Measurements from ENCODE around the gene ADCY2. TPM values are rescaled to one million over a fixed set of nuclear protein-coding genes. Genes with fewer than 3 reads are reported as not detected.

ADCY2 gene
- total and polyA plus RNA-seq, 4 experiments from 2014 or later, result not detected

GRCh38 chr5:7642029-7642428 is 246.1 kb downstream of the ADCY2 start:
- Histone ChIP-seq H3K9me3 (ENCODE audit: control insufficient read depth in 1 of 2, low read length in 2 of 2) (no peaks in the 10 kb centered on the region), H3K36me3 (ENCODE audit: insufficient read depth, low read length) (no peaks in the 10 kb centered on the region), H3K4me3 (ENCODE audit: low read length in 2 of 2) (no peak overlapping the region), H3K4me1 (ENCODE audit: insufficient read depth, low read length) (no peaks in the 10 kb centered on the region), H3K27ac (ENCODE audit: low read depth, low read length) (no peak overlapping the region), H3K27me3 (ENCODE audit: insufficient read depth, low read length) (no peaks in the 10 kb centered on the region)
- intact Hi-C loops (cut with micrococcal nuclease), result no loop called here
- ChIA-PET CTCF (ENCODE audit: partially characterized antibody) (no interaction called here), POLR2A (ENCODE audit: partially characterized antibody) (no interaction called here)
- Mint-ChIP-seq H3K4me1 (no peaks in the 10 kb centered on the region), H3K36me3 (no peaks in the 10 kb centered on the region), H3K4me3 (no peak overlapping the region), H3K27me3 (peaks cover under 1 to 2% of the 10 kb centered on the region in 2 donors), H3K27ac (no peak overlapping the region), H3K9me3 (peaks cover 0 to 17% (median 8%) of the 10 kb centered on the region in 8 donors)
- no peak for DNase-seq

GRCh38 chr5:7644723-7645122 is 248.8 kb downstream of the ADCY2 start:
- H3K4me1 Mint-ChIP-seq, result no peaks in the 10 kb centered on the region
- ChIA-PET CTCF (ENCODE audit: partially characterized antibody) (no interaction called here), POLR2A (ENCODE audit: partially characterized antibody) (no interaction called here)
- Histone ChIP-seq H3K4me3 (ENCODE audit: low read length in 2 of 2) (no peak overlapping the region), H3K27me3 (ENCODE audit: insufficient read depth, low read length) (no peaks in the 10 kb centered on the region), H3K36me3 (ENCODE audit: insufficient read depth, low read length) (no peaks in the 10 kb centered on the region), H3K9me3 (ENCODE audit: control insufficient read depth in 1 of 2, low read length in 2 of 2) (no peaks in the 10 kb centered on the region), H3K27ac (ENCODE audit: low read depth, low read length) (no peak overlapping the region), H3K4me1 (ENCODE audit: insufficient read depth, low read length) (no peaks in the 10 kb centered on the region)
- no peak overlapping the region for H3K27ac Mint-ChIP-seq
- H3K36me3 Mint-ChIP-seq, result no peaks in the 10 kb centered on the region
- H3K9me3 Mint-ChIP-seq, result peaks cover 0 to 16% (median 8%) of the 10 kb centered on the region in 8 donors
- DNase-seq, result no peak
- H3K4me3 Mint-ChIP-seq, result no peak overlapping the region
- H3K27me3 Mint-ChIP-seq, result peaks cover 1 to 7% of the 10 kb centered on the region in 2 donors
- intact Hi-C loops (cut with micrococcal nuclease), result no loop called here

- Mint-ChIP-seq H3K4me1 (no peaks in the 10 kb centered on the region), H3K9me3 (peaks cover 0 to 4% (median under 1%) of the 10 kb centered on the region in 8 donors), H3K36me3 (no peaks in the 10 kb centered on the region), H3K27me3 (peaks cover 1 to 10% of the 10 kb centered on the region in 2 donors), H3K27ac (no peak overlapping the region), H3K4me3 (no peak overlapping the region)
- no peaks in the 10 kb centered on the region for H3K36me3 ChIP-seq (ENCODE audit: insufficient read depth, low read length)
- no peaks in the 10 kb centered on the region for H3K27me3 ChIP-seq (ENCODE audit: insufficient read depth, low read length)
- no peak overlapping the region for H3K27ac ChIP-seq (ENCODE audit: low read depth, low read length)
- CTCF ChIA-PET (ENCODE audit: partially characterized antibody), result no interaction called here
- DNase-seq, result no peak
- no peaks in the 10 kb centered on the region for H3K9me3 ChIP-seq (ENCODE audit: control insufficient read depth in 1 of 2, low read length in 2 of 2)
- POLR2A ChIA-PET (ENCODE audit: partially characterized antibody), result no interaction called here
- H3K4me3 ChIP-seq (ENCODE audit: low read length in 2 of 2), result no peak overlapping the region
- no peaks in the 10 kb centered on the region for H3K4me1 ChIP-seq (ENCODE audit: insufficient read depth, low read length)
- intact Hi-C loops (cut with micrococcal nuclease), result no loop called here
Observed at GRCh38 chr5:7650755-7651154, 254.8 kb downstream of the ADCY2 start.

- Histone ChIP-seq H3K4me3 (ENCODE audit: low read length in 2 of 2) (no peak overlapping the region), H3K27me3 (ENCODE audit: insufficient read depth, low read length) (no peaks in the 10 kb centered on the region), H3K27ac (ENCODE audit: low read depth, low read length) (no peak overlapping the region), H3K4me1 (ENCODE audit: insufficient read depth, low read length) (no peaks in the 10 kb centered on the region), H3K36me3 (ENCODE audit: insufficient read depth, low read length) (no peaks in the 10 kb centered on the region), H3K9me3 (ENCODE audit: control insufficient read depth in 1 of 2, low read length in 2 of 2) (no peaks in the 10 kb centered on the region)
- Mint-ChIP-seq H3K27ac (no peak overlapping the region), H3K4me1 (no peaks in the 10 kb centered on the region), H3K9me3 (peaks cover 0 to 7% (median 0%) of the 10 kb centered on the region in 8 donors), H3K4me3 (no peak overlapping the region), H3K27me3 (peaks cover 0 to 9% of the 10 kb centered on the region in 2 donors), H3K36me3 (no peaks in the 10 kb centered on the region)
- DNase-seq, result no peak
- ChIA-PET POLR2A (ENCODE audit: partially characterized antibody) (no interaction called here), CTCF (ENCODE audit: partially characterized antibody) (no interaction called here)
- intact Hi-C loops (cut with micrococcal nuclease), result no loop called here
Observed at GRCh38 chr5:7653046-7653445, 257.1 kb downstream of the ADCY2 start.

- intact Hi-C loops (cut with micrococcal nuclease), result no loop called here
- Mint-ChIP-seq H3K27me3 (peaks cover 0 to 4% of the 10 kb centered on the region in 2 donors), H3K9me3 (peaks cover 0 to 9% (median 0%) of the 10 kb centered on the region in 8 donors), H3K36me3 (no peaks in the 10 kb centered on the region), H3K27ac (no peak overlapping the region), H3K4me1 (no peaks in the 10 kb centered on the region), H3K4me3 (no peak overlapping the region)
- Histone ChIP-seq H3K36me3 (ENCODE audit: insufficient read depth, low read length) (no peaks in the 10 kb centered on the region), H3K27me3 (ENCODE audit: insufficient read depth, low read length) (no peaks in the 10 kb centered on the region), H3K27ac (ENCODE audit: low read depth, low read length) (no peak overlapping the region), H3K4me1 (ENCODE audit: insufficient read depth, low read length) (no peaks in the 10 kb centered on the region), H3K9me3 (ENCODE audit: control insufficient read depth in 1 of 2, low read length in 2 of 2) (no peaks in the 10 kb centered on the region), H3K4me3 (ENCODE audit: low read length in 2 of 2) (no peak overlapping the region)
- DNase-seq, result no peak
- ChIA-PET POLR2A (ENCODE audit: partially characterized antibody) (no interaction called here), CTCF (ENCODE audit: partially characterized antibody) (no interaction called here)
Observed at GRCh38 chr5:7657153-7657552, 261.2 kb downstream of the ADCY2 start.

GRCh38 chr5:7659420-7659819 is 263.5 kb downstream of the ADCY2 start:
- no peak overlapping the region for H3K4me3 ChIP-seq (ENCODE audit: low read length in 2 of 2)
- no peaks in the 10 kb centered on the region for H3K27me3 ChIP-seq (ENCODE audit: insufficient read depth, low read length)
- H3K36me3 ChIP-seq (ENCODE audit: insufficient read depth, low read length), result no peaks in the 10 kb centered on the region
- no peaks in the 10 kb centered on the region for H3K27me3 Mint-ChIP-seq
- peaks cover 0 to 7% (median 0%) of the 10 kb centered on the region in 8 donors for H3K9me3 Mint-ChIP-seq
- no peak overlapping the region for H3K27ac Mint-ChIP-seq
- no peaks in the 10 kb centered on the region for H3K4me1 Mint-ChIP-seq
- ChIA-PET POLR2A (ENCODE audit: partially characterized antibody) (no interaction called here), CTCF (ENCODE audit: partially characterized antibody) (no interaction called here)
- H3K9me3 ChIP-seq (ENCODE audit: control insufficient read depth in 1 of 2, low read length in 2 of 2), result no peaks in the 10 kb centered on the region
- no peak for DNase-seq
- H3K4me3 Mint-ChIP-seq, result no peak overlapping the region
- H3K36me3 Mint-ChIP-seq, result no peaks in the 10 kb centered on the region
- no peaks in the 10 kb centered on the region for H3K4me1 ChIP-seq (ENCODE audit: insufficient read depth, low read length)
- intact Hi-C loops (cut with micrococcal nuclease), result no loop called here
- no peak overlapping the region for H3K27ac ChIP-seq (ENCODE audit: low read depth, low read length)

- peaks cover 0 to 6% (median 1%) of the 10 kb centered on the region in 8 donors for H3K9me3 Mint-ChIP-seq
- H3K4me1 Mint-ChIP-seq, result peaks cover 0 to 2% (median 0%) of the 10 kb centered on the region in 4 donors
- ChIA-PET CTCF (ENCODE audit: partially characterized antibody) (no interaction called here), POLR2A (ENCODE audit: partially characterized antibody) (no interaction called here)
- H3K27me3 Mint-ChIP-seq, result no peaks in the 10 kb centered on the region
- no peak overlapping the region for H3K27ac Mint-ChIP-seq
- DNase-seq, result no peak
- Histone ChIP-seq H3K4me1 (ENCODE audit: insufficient read depth, low read length) (no peaks in the 10 kb centered on the region), H3K27me3 (ENCODE audit: insufficient read depth, low read length) (no peaks in the 10 kb centered on the region), H3K9me3 (ENCODE audit: control insufficient read depth in 1 of 2, low read length in 2 of 2) (no peaks in the 10 kb centered on the region), H3K36me3 (ENCODE audit: insufficient read depth, low read length) (no peaks in the 10 kb centered on the region), H3K27ac (ENCODE audit: low read depth, low read length) (no peak overlapping the region), H3K4me3 (ENCODE audit: low read length in 2 of 2) (no peak overlapping the region)
- H3K36me3 Mint-ChIP-seq, result no peaks in the 10 kb centered on the region
- H3K4me3 Mint-ChIP-seq, result no peak overlapping the region
- intact Hi-C loops (cut with micrococcal nuclease), result no loop called here
Observed at GRCh38 chr5:7662289-7662688, 266.4 kb downstream of the ADCY2 start.

GRCh38 chr5:7663808-7664207 is 267.9 kb downstream of the ADCY2 start:
- H3K27ac ChIP-seq (ENCODE audit: low read depth, low read length), result no peak overlapping the region
- H3K4me1 ChIP-seq (ENCODE audit: insufficient read depth, low read length), result no peaks in the 10 kb centered on the region
- H3K36me3 ChIP-seq (ENCODE audit: insufficient read depth, low read length), result no peaks in the 10 kb centered on the region
- Mint-ChIP-seq H3K9me3 (peaks cover 0 to 6% (median 0%) of the 10 kb centered on the region in 8 donors), H3K4me1 (peaks cover 0 to 2% (median 0%) of the 10 kb centered on the region in 4 donors), H3K4me3 (no peak overlapping the region), H3K36me3 (no peaks in the 10 kb centered on the region), H3K27me3 (no peaks in the 10 kb centered on the region), H3K27ac (no peak overlapping the region)
- H3K4me3 ChIP-seq (ENCODE audit: low read length in 2 of 2), result no peak overlapping the region
- no peaks in the 10 kb centered on the region for H3K27me3 ChIP-seq (ENCODE audit: insufficient read depth, low read length)
- no peaks in the 10 kb centered on the region for H3K9me3 ChIP-seq (ENCODE audit: control insufficient read depth in 1 of 2, low read length in 2 of 2)
- CTCF ChIA-PET (ENCODE audit: partially characterized antibody), result no interaction called here
- POLR2A ChIA-PET (ENCODE audit: partially characterized antibody), result no interaction called here
- intact Hi-C loops (cut with micrococcal nuclease), result no loop called here
- no peak for DNase-seq

Data from CD4-positive, alpha-beta memory T cell (primary cell).